GM21786 (cell line): ENCODE data around the gene ZBTB7A.
A peak's percentile ranks its signal among the peaks of the same experiment; 100 is the strongest.

Experiments
- ATAC-seq: cut with Tn5 transposase; IDR thresholded peaks from one replicate; pipeline ENCODE4 v1.9.1; 2021; ENCODE audit not compliant: unreplicated experiment

ZBTB7A gene

DNA sequence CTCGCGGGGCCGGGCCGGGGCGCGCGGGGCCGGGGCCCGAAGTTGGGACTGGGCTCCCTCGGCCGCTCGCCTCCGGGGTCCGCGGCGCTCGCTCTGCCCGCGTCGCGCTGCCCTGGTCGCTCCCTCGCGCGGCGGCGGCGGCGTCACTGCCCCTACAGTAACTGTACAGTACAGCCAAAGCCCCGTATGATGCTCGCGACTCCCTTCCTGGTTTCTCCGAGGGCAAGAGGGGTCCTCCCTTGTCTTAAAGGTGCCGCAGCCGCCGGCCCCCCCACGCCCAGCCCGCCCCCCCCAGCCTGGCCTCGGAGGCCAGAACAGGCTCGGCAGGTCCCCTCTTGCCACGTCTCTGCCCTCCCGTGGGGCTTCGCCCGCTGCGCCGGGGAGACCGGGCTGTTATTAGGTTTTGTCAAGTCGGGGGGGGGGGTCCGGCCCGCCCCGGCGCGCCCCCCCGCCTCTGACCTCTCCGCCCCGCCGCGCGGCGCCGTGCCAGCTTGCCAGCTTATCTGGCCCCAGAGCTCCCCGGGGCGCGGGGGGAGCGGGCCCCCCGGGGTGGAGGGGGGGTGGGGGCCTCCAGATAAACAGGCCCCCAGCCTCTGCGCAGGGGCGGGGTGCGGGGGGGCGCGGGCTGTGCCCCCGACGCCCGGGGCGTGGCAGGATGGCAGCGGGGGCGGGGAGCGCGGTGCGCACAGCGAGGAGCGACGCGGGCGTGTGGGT, at the start of gene ZBTB7A:
Gene ZBTB7A (minus strand): TSS at position 218 of the 714 bp plus-strand sequence. CDS start 11,667 bp downstream, outside the sequence.
- ATAC-seq, result no peak

DNA sequence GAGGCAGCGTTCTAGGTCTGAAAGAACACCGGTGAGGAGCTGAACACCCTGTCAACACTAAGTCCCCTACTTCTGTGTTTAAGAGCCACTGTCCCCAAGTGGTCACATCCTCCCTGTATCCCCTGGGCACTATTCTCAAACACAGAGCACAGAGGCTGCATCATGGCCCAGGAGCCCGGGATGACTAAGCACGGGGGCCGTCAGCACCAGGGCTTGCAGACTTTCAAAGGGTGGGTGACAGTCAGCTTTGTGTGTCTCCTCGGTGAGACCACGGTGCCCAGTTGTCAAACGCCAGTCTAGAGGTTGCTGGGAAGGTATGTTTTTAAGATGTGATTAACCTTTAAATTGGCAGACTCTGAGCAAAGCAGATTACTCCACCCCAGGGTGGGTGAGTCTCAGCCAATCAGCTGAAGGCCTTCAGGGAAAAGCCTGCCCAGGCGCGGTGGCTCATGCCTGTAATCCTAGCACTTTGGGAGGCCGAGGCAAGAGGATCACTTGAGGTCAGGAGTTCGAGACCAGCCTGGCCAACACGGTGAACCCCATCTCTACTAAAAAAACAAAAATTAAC, 49.2 kb upstream of the ZBTB7A start:
- peak; percentile 23 for ATAC-seq

- ATAC-seq, result peak; percentile 66
Observed at GRCh38 chr19:4115050-4115817, 48.5 kb upstream of the ZBTB7A start.

- ATAC-seq, result no peak
Observed at GRCh38 chr19:4114181-4114580, 47.5 kb upstream of the ZBTB7A start.

DNA sequence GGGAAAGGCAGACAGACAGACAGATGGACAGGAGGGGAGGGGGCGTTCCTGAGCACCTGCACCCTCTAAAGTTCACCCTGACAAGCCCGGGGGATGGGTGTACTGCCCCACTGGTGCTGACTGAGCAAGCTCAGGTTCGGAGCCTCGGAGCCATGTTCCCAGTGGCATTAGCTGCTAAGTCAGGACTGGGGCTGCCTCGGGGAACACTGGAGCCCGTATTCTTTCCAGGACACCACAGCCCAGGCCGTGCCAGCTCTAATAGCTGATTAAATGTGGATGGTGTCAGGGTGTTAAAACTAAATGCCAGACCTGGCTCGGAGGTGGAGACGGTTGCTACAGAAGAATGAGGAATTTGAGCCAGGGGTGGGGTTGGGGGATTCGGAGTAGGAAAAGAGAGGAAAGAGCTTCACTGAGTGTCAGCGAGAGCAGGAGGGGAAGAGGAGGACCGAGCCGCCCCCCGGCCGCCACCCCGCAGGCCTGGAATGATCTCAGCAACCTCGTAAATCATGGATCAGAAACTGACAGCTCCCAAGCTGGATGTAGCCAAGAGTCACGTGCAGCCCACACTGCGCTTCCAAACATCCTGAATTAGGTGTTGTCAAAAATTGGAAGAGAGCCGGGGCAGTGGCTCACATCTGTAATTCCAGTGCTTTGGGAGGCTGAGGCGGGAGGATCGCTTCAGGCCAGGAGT, 46.8 kb upstream of the ZBTB7A start:
- no peak for ATAC-seq

DNA sequence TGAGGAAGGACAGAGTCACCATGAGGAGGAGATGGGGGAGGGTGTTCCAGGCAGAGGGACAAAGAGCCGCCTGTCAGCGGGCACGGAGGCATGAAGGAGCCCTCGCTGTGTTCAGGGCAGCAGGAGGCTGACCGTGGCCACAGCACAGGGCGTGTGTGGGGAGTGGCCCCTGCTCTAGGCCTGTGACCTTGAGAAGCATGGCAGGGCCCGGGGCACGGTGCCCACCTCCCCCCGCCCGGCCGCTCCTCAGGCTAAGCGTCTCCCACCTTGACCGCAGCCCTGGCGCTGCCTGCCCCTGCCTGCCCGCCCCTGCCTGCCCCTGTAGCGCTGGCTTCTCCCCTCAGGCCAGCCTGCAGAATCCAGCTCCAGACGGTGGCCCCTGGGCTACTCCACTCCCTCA, 45.7 kb upstream of the ZBTB7A start:
- ATAC-seq, result no peak

GRCh38 chr19:4109626-4109945, 42.9 kb upstream of the ZBTB7A start:
- no peak for ATAC-seq

- peak; percentile 69 for ATAC-seq
Observed at GRCh38 chr19:4108767-4109625, 42.3 kb upstream of the ZBTB7A start.

- ATAC-seq, result no peak
Observed at GRCh38 chr19:4103080-4103433, 36.4 kb upstream of the ZBTB7A start.

DNA sequence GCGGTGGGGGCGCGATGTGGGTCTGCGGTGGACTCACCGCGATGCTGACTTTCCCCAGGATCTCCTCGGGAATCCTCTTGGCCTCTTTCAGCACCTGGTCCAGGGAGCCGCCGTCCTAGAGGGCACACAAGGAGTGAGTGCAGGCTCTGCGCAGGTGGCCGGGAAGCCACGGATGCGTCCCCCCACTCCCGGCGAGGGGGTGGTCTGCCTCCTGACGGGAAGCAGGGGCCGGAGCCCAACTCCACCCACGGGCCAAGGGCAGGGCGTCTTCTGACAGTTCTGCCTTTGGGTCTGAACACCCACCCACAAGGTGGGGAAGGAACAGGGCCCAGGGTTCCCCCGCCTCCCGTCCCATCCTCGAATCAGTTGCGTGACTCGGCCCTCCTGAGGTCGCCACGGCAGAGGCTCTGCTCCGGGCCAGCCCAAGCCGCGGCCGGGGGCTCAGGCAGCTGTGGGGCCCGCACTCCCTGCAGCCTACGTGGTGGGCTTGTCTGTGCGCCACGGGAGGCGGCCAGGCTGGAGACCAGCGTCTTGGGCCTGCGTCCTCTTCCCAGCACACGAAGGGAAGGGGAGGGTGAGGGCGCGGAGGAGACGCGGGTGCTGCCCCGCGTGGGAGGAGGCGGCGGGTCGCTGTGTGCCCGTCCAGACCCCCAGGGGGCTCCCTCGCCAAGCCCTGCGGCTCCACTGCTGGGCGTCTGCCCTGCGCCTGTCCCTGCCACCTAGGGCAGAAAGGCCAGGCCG, 35.8 kb upstream of the ZBTB7A start:
- ATAC-seq, result no peak

DNA sequence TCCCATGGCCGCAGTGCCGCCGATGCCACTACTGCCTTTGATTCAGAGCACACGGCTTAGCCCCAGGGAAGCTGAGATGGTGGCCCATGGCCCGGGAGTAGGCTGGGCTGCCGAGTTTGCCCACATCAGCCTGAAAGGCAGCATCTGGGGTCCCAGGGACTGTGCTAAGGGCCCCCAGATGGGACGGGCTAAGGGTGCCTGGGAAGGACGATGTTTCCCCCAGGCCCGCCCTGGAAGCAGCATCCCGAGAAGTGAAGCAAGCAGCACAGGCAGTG, 34.7 kb upstream of the ZBTB7A start:
- no peak for ATAC-seq

DNA sequence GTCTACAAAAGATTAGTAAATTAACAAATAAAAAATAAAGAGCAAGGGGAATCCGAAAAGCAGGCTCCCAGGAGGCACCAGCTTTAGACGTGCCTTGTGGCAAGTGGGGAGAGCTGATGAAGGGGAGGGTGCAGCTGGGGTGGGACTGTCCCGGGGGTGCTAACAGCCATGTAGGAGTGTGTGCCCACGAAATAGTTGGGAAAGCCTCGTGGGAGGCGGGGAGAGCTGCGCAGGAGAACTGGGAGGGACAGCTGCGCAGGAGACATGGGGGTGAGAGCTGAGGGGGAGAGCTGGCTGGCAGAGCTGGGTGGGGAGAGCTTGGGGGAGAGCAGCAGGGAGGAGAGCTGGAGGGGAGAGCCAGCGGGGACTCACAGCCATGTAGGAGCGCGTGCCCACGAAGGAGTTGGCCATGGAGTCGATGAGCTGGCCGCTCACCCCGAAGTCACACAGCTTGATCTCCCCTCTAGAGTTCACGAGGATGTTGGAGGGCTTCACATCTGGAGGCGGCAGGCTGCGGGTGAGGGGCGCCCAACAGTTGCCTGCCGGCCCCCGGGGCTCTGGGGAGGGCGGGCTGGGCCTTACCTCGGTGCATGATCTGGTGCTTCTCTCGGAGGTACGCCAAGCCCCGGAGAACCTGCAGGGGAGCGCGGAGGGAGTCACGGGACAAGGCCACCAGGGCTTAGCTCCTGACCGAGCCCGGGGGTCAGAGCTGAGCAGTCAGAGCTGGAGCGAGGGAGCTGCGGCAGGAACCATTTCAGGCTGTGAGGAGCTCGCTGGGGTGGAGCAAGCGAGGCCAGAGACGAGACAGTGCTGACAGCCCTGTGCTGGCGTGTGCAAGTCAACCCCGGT, 34.2 kb upstream of the ZBTB7A start:
- ATAC-seq, result no peak

GRCh38 chr19:4099041-4099764, 32.5 kb upstream of the ZBTB7A start:
- no peak for ATAC-seq

GRCh38 chr19:4098493-4098892, 31.8 kb upstream of the ZBTB7A start:
- no peak for ATAC-seq

DNA sequence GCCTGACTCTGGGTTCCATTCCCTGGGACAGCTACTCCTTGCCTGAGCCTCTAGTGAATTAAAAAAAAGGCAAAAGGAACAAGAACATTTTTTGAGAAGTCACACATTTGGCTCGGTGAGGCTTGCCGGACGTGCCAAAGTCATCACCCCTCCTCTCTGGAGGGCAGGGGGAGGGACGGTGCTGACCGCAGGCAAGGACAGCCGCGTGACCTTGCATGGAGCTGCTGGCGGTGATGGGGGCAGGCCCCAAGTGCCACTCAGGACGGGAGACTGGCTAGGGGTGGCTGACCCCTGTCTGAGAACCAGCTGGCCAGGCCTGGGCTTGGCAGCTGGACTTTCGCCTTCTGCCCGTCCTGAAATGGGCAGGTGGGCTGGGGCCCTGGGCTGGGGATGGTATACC, 30.8 kb upstream of the ZBTB7A start:
- ATAC-seq, result no peak

- ATAC-seq, result no peak
Observed at GRCh38 chr19:4096049-4096892, 29.6 kb upstream of the ZBTB7A start.

DNA sequence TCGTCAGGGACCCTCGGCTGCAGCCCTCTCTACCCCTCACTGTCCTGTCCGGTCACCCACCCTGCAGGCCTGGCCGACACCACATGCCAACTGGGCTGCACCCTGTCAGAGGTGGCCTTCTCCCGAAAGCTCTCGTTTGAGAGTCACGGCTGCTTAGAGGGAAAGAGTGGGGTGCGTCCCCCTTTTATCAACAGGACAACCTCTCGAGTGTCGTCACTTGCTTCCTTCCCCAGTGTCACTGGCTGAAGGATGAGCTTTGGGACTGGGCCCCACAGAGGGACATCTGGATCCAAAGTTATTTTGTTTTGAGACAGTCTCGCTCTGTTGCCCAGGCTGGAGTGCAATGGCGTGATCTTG, 28.8 kb upstream of the ZBTB7A start:
- ATAC-seq, result no peak
